HG02852 (cell line): ENCODE results near the gene MRPL14.
"Not testable (repeated sequence)": the region's sequence is repeated elsewhere in the genome, so short reads cannot be mapped to it uniquely, and the experiment has no call there.

Source experiments
- ATAC-seq: cut with Tn5 transposase; IDR thresholded peaks from one replicate; pipeline ENCODE4 v1.9.1; 2021; ENCODE audit warnings: mild to moderate bottlenecking, moderate library complexity; ENCODE audit not compliant: unreplicated experiment

The MRPL14 gene

GRCh38 chr6:44150317-44150917, 23.2 kb upstream of the MRPL14 start:
- no peak for ATAC-seq

GRCh38 chr6:44149369-44150012, 22.2 kb upstream of the MRPL14 start:
- ATAC-seq: no peak

- ATAC-seq: no peak
Observed at GRCh38 chr6:44148306-44148705, 21.1 kb upstream of the MRPL14 start.

GRCh38 chr6:44147256-44147655, 20.0 kb upstream of the MRPL14 start:
- ATAC-seq: no peak

- no peak for ATAC-seq
Observed at GRCh38 chr6:44146685-44147084, 19.4 kb upstream of the MRPL14 start.

- ATAC-seq: no peak
Observed at GRCh38 chr6:44145839-44146238, 18.6 kb upstream of the MRPL14 start.

GRCh38 chr6:44144536-44144935, 17.3 kb upstream of the MRPL14 start:
- not testable (repeated sequence) for ATAC-seq

- ATAC-seq: no peak
Observed at GRCh38 chr6:44143731-44144130, 16.5 kb upstream of the MRPL14 start.

GRCh38 chr6:44142835-44143234, 15.6 kb upstream of the MRPL14 start:
- ATAC-seq: no peak

GRCh38 chr6:44139351-44139743, 12.1 kb upstream of the MRPL14 start:
- ATAC-seq: no peak

GRCh38 chr6:44138717-44139350, 11.6 kb upstream of the MRPL14 start:
- no peak for ATAC-seq

GRCh38 chr6:44135875-44136274, 8.6 kb upstream of the MRPL14 start:
- ATAC-seq: no peak

- ATAC-seq: no peak
Observed at GRCh38 chr6:44135173-44135758, 8.0 kb upstream of the MRPL14 start.

GRCh38 chr6:44133981-44134711, 6.9 kb upstream of the MRPL14 start:
- no peak for ATAC-seq

- no peak for ATAC-seq
Observed at GRCh38 chr6:44133003-44133931, 6.0 kb upstream of the MRPL14 start.

- no peak for ATAC-seq
Observed at GRCh38 chr6:44132476-44132875, 5.2 kb upstream of the MRPL14 start.

GRCh38 chr6:44131892-44132291, 4.6 kb upstream of the MRPL14 start:
- ATAC-seq: no peak

GRCh38 chr6:44129841-44130322, 2.6 kb upstream of the MRPL14 start:
- ATAC-seq: no peak

- no peak for ATAC-seq
Observed at GRCh38 chr6:44128020-44128917, 1.0 kb upstream of the MRPL14 start.
